HCT116 (cell line): ENCODE results near the gene PIP4P1. TPM values are rescaled to one million over a fixed set of nuclear protein-coding genes. Genes with fewer than 3 reads are reported as not detected.

Experiments used
- ATAC-seq: fragments of 200-7000 bp; cut with Tn5 transposase; 2 replicates; pipeline ENCODE4 v1.9.1; 2020; ENCODE audit warnings: mild to moderate bottlenecking, moderate library complexity
- BruUV-seq: library from RNA; stranded (reverse); fragments of 400-500 nt; replicated peaks from 2 replicates; lab custom pipeline; 2021; lab: Mats Ljungman, UMichigan
- CTCF ChIA-PET: fragments of 300-600 bp; sonication (Branson Sonifier 250); formaldehyde crosslinking; loops from one replicate; lab custom pipeline; 2021; ENCODE audit warnings: antibody characterized with exemption; lab: Charles Lee
- POLR2A ChIA-PET: fragments of 300-600, 350-600 bp; sonication (Branson Sonifier 250); formaldehyde crosslinking; loops from one replicate; lab custom pipeline; 2021; ENCODE audit warnings: antibody characterized with exemption; lab: Charles Lee
- RAD21 ChIA-PET, 2 experiments: fragments of 300-600 bp; sonication (Branson Sonifier 250); formaldehyde crosslinking; loops; one replicate each; lab custom pipeline; 2023; ENCODE audit warnings: low total read pairs in 2 of 2; ENCODE audit not compliant: uncharacterized antibody in 2 of 2, unreplicated experiment in 2 of 2, low non-redundant PET in 1 of 2; lab: Charles Lee
- DNase-seq: peaks from one replicate; pipeline ENCODE4 v3.0.0-alpha.2; 2010; ENCODE audit warnings: low read depth, low spot score
- H2AFZ ChIP-seq: fragments of 200-600 bp; shearing (Covaris generic), sonication (generic); 2 replicates; pipeline ENCODE4 v1.6.1; 2017; ENCODE audit warnings: low read depth, mixed run types, mixed read lengths, antibody characterized with exemption, low read length; ENCODE audit not compliant: poor library complexity, severe bottlenecking
- H3K27ac ChIP-seq: 2 replicates; pipeline ENCODE4 v1.5.1; 2012; ENCODE audit warnings: low read depth, low read length
- H3K27me3 ChIP-seq: fragments of 200-600 bp; sonication (generic); 2 replicates; pipeline ENCODE4 v1.6.1; 2016; ENCODE audit warnings: mixed run types, low read length, mixed read lengths; ENCODE audit not compliant: insufficient read depth
- H3K36me3 ChIP-seq, 2 experiments: fragments of 200-500 bp in 1 of 2; fragments of 200-600 bp in 1 of 2; sonication (Bioruptor generic) in 1 of 2; sonication (generic) in 1 of 2; 2 replicates each; pipeline versions ENCODE4 v1.5.1 to v1.6.1; 2014 to 2016; ENCODE audit warnings: low read length in 2 of 2, inconsistent platforms in 1 of 2, mixed read lengths in 1 of 2, mixed run types in 1 of 2; ENCODE audit not compliant: insufficient read depth in 2 of 2, control insufficient read depth in 1 of 2
- H3K4me1 ChIP-seq, 2 experiments: fragments of 200-600 bp in 1 of 2; sonication (generic) in 1 of 2; 2 replicates each; pipeline versions ENCODE4 v1.5.1 to v1.6.1; 2012 to 2017; ENCODE audit warnings: low read length in 2 of 2, inconsistent platforms in 1 of 2, mild to moderate bottlenecking in 1 of 2, mixed read lengths in 1 of 2, mixed run types in 1 of 2, moderate library complexity in 1 of 2; ENCODE audit not compliant: insufficient read depth in 2 of 2, control insufficient read depth in 1 of 2
- H3K4me2 ChIP-seq: fragments of 200-600 bp; sonication (generic); 2 replicates; pipeline ENCODE4 v1.6.1; 2017; ENCODE audit warnings: mixed run types, low read length, mixed read lengths
- H3K4me3 ChIP-seq, 2 experiments: fragments of 200-600 bp in 1 of 2; sonication (generic) in 1 of 2; replicated peaks in 1 of 2; 2 replicates each; pipeline ENCODE4 v1.5.1; 2011 to 2016; ENCODE audit warnings: low read length in 2 of 2, control low read depth in 1 of 2, low read depth in 1 of 2, mild to moderate bottlenecking in 1 of 2, mixed read lengths in 1 of 2, mixed run types in 1 of 2
- H3K79me2 ChIP-seq: fragments of 200-600 bp; sonication (generic); 2 replicates; pipeline ENCODE4 v1.6.1; 2017; ENCODE audit warnings: mild to moderate bottlenecking, mixed run types, low read length, moderate library complexity, mixed read lengths; ENCODE audit not compliant: insufficient read depth
- H3K9ac ChIP-seq: fragments of 200-600 bp; sonication (generic); 2 replicates; pipeline ENCODE4 v1.6.1; 2016; ENCODE audit warnings: low read length, mixed read lengths
- H3K9me2 ChIP-seq: fragments of 200-600 bp; sonication (generic), shearing (Covaris generic); 2 replicates; pipeline ENCODE4 v1.6.1; 2017; ENCODE audit warnings: mixed run types, mild to moderate bottlenecking, moderate library complexity; ENCODE audit not compliant: insufficient read depth
- H3K9me3 ChIP-seq, 2 experiments: fragments of 200-500 bp in 1 of 2; fragments of 200-600 bp in 1 of 2; sonication (Bioruptor generic) in 1 of 2; sonication (generic) in 1 of 2; 2 replicates each; pipeline ENCODE4 v1.6.1; 2014 to 2017; ENCODE audit warnings: low read length in 2 of 2, mixed read lengths in 2 of 2, inconsistent platforms in 1 of 2, low read depth in 1 of 2, mild to moderate bottlenecking in 1 of 2, mixed run types in 1 of 2, moderate library complexity in 1 of 2; ENCODE audit not compliant: control insufficient read depth in 1 of 2, insufficient read depth in 1 of 2
- H4K20me1 ChIP-seq: fragments of 200-600 bp; sonication (generic), shearing (Covaris generic); 2 replicates; pipeline ENCODE4 v1.6.1; 2017; ENCODE audit warnings: mixed run types, mild to moderate bottlenecking, moderate library complexity; ENCODE audit not compliant: insufficient read depth
- CEBPB ChIP-seq: IDR thresholded peaks from 2 replicates; pipeline ENCODE4 v1.6.1; 2012; ENCODE audit warnings: low read depth
- EGR1 ChIP-seq: IDR thresholded peaks from 2 replicates; pipeline ENCODE4 v1.6.1; 2012; ENCODE audit warnings: low read depth
- EZH2 ChIP-seq: fragments of 200-600 bp; sonication (generic); IDR thresholded peaks from 2 replicates; pipeline ENCODE4 v1.6.1; 2017; ENCODE audit warnings: antibody characterized with exemption, mixed run types
- MAX ChIP-seq: IDR thresholded peaks from 2 replicates; pipeline ENCODE4 v1.6.1; 2012
- RAD21 ChIP-seq: IDR thresholded peaks from 2 replicates; pipeline ENCODE4 v1.6.1; 2012; ENCODE audit warnings: low read depth, mild to moderate bottlenecking
- SP1 ChIP-seq: IDR thresholded peaks from 2 replicates; pipeline ENCODE4 v1.6.1; 2012; ENCODE audit warnings: low read depth
- YY1 ChIP-seq: IDR thresholded peaks from 2 replicates; pipeline ENCODE4 v1.6.1; 2011; ENCODE audit warnings: low read length, low read depth, moderate library complexity, mild to moderate bottlenecking; ENCODE audit not compliant: insufficient replicate concordance; ENCODE audit errors: extremely low read depth
- intact Hi-C: fragments of 100-400 bp; cut with micrococcal nuclease; formaldehyde crosslinking; loops from 2 replicates; pipeline ENCODE4 v1.10.0; 2022
- total RNA-seq: library from RNA; stranded (reverse); gene quantifications from one replicate; pipeline ENCODE4 v1.2.1, GENCODE V29; 2021; ENCODE audit not compliant: unreplicated experiment
- TF ChIP-seq, protein P1 (sequence below), 3 experiments: fragments of 200-600 bp in 1 of 3; sonication (generic) in 1 of 3; IDR thresholded peaks in 2 of 3; conservative IDR thresholded peaks in 1 of 3; 2 replicates each; pipeline ENCODE4 v1.5.1; 2012 to 2017; ENCODE audit warnings: low read depth in 2 of 3, low read length in 2 of 3, antibody characterized with exemption in 1 of 3, borderline replicate concordance in 1 of 3, control low read depth in 1 of 3, mild to moderate bottlenecking in 1 of 3, mixed read lengths in 1 of 3, mixed run types in 1 of 3, moderate library complexity in 1 of 3; ENCODE audit not compliant: insufficient read depth in 1 of 3

Gene PIP4P1
- total RNA-seq, 1 experiment from 2014 or later, result 35.4 TPM

GRCh38 chr14:20415782-20416206 lies 45.4 kb downstream of the PIP4P1 start:
- ChIA-PET POLR2A (interaction anchor here (0.7 to 3.8 kb wide), 8 partner anchors 9 to 194 kb away, joined by 3 to 30 read pairs (median 6); partner anchors contain the start of genes APEX1, PARP2 and PNP), CTCF (interaction anchor here (0.6 to 1.9 kb wide), 17 partner anchors 9 to 265 kb away, joined by 3 to 18 read pairs (median 4); partner anchors contain the start of genes APEX1, CCNB1IP1, OSGEP and PARP2), RAD21 (interaction anchor here in 1 of 2 experiments (0.6 to 1.0 kb wide), 3 partner anchors 46 to 191 kb away, joined by 3 to 4 read pairs (median 3); partner anchors contain the start of gene PNP)
- Histone ChIP-seq H3K9me3 (no peaks in the 10 kb centered on the region), H3K36me3 (no peaks in the 10 kb centered on the region), H3K4me1 (peaks cover 8 to 30% of the 10 kb centered on the region in 2 experiments; a peak in 3 of 4 replicates), H4K20me1 (no peaks in the 10 kb centered on the region), H3K9ac (no peak overlapping the region), H2AFZ (no peak overlapping the region), H3K4me2 (0 out of 2 replicates have a peak overlapping the region, but pooled peaks have one; percentile 2), H3K27ac (peak overlapping the region; percentile 27; the same call in 1 of the 2 replicates), H3K4me3 (no peak overlapping the region), H3K9me2 (no peaks in the 10 kb centered on the region), H3K27me3 (no peaks in the 10 kb centered on the region), H3K79me2 (peaks cover 19% of the 10 kb centered on the region)
- DNase-seq (peak; percentile 43), ATAC-seq (peak; percentile 39; the same call in 1 of the 2 replicates)
- TF ChIP-seq, protein P1, sequence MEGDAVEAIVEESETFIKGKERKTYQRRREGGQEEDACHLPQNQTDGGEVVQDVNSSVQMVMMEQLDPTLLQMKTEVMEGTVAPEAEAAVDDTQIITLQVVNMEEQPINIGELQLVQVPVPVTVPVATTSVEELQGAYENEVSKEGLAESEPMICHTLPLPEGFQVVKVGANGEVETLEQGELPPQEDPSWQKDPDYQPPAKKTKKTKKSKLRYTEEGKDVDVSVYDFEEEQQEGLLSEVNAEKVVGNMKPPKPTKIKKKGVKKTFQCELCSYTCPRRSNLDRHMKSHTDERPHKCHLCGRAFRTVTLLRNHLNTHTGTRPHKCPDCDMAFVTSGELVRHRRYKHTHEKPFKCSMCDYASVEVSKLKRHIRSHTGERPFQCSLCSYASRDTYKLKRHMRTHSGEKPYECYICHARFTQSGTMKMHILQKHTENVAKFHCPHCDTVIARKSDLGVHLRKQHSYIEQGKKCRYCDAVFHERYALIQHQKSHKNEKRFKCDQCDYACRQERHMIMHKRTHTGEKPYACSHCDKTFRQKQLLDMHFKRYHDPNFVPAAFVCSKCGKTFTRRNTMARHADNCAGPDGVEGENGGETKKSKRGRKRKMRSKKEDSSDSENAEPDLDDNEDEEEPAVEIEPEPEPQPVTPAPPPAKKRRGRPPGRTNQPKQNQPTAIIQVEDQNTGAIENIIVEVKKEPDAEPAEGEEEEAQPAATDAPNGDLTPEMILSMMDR (IDR thresholded peaks at IDR 0.05 in 2 of 3, conservative IDR thresholded peaks at IDR 0.05 in 1 of 3; ENCODE audit: borderline replicate concordance in 1 of 3, insufficient read depth in 1 of 3, low read depth in 2 of 3, low read length in 2 of 3), result peak; percentile 34 to 78 (median 66); a peak in 5 of 6 replicates
- TF ChIP-seq SP1 (no peak), EGR1 (no peak), CEBPB (no peak), YY1 (peak; percentile 5), RAD21 (peak; percentile 54), MAX (no peak), EZH2 (no peak)
- no TSS peak for BruUV-seq
- intact Hi-C loops, result loop anchor here (1.0 to 2.0 kb wide), 2 partner anchors 39 to 191 kb away; partner anchors contain the start of genes APEX1 and OSGEP
